Middle frontal gyrus (tissue), 1 donor: ENCODE results near the gene KLF16.
"Not testable (repeated sequence)": the region's sequence is repeated elsewhere in the genome, so short reads cannot be mapped to it uniquely, and the experiment has no call there.

Source experiments
- DNase-seq: peaks from one replicate; pipeline ENCODE4 v3.0.0-alpha.2; 2015; ENCODE audit warnings: low spot score; ENCODE audit errors: extremely low spot score

Gene KLF16

DNA sequence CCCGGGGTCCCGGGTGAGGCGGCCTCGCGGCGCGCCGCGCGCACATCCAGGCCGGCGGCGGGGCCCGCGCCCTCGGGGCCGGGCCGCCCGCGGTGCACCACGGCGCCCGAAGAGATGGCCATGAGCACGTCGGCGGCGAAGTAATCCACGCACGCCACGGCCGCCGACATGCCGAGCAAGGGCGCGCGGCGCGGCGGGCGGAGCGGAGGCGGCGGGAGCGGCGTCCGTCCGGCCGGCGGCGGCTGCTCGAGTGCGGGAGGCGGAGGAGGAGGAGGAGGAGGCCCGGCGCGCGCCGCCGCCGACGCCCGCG is at the start of gene KLF16:
KLF16 (minus strand) TSS at position 252 of the 310 bp plus-strand sequence; CDS start at position 170, 82 bp downstream.
- no peak for DNase-seq

DNA sequence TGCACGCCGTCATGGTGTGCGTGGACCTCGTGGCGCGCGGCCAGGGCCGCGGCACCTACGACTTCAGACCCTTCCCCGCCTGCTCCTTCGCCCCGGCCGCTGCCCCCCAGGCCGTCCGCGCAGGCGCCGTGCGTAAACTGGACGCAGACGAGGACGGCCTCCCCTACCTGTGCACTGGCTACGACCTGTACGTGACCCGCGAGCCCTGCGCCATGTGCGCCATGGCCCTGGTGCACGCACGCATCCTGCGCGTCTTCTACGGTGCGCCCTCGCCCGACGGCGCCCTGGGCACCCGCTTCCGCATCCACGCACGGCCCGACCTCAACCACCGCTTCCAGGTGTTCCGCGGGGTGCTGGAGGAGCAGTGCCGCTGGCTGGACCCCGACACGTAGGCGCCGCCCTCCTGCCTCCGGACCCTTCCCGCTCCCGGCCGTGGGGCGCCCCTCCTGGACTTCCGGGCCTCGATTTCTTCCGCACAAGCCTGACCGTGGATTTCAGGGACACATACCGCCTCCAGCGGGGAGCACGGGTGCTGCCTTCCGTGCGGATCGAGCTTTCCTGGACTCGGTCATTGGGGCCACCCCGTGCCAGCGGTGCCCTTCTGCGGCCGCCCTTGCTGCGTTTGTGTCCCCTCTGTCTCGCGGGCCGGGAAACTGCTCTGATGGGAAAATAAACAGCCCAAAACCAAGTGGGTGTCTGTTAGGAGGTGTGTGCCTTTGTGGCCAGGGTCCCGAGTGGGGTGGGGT is 49.6 kb upstream of the KLF16 start:
- DNase-seq, result no peak

DNA sequence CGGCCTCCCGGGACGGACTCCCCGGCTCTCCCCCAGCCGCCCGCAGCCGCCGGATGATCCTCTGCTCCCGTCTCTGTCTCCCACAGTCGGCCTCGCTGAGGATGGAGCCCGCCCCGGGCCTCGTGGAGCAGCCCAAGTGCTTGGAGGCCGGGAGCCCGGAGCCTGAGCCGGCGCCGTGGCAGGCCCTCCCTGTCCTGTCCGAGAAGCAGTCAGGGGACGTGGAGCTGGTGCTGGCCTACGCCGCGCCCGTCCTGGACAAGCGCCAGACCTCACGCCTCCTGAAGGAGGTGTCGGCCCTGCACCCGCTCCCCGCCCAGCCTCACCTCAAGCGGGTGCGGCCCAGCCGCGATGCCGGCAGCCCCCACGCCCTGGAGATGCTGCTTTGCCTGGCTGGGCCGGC is 48.6 kb upstream of the KLF16 start:
- DNase-seq, result no peak

DNA sequence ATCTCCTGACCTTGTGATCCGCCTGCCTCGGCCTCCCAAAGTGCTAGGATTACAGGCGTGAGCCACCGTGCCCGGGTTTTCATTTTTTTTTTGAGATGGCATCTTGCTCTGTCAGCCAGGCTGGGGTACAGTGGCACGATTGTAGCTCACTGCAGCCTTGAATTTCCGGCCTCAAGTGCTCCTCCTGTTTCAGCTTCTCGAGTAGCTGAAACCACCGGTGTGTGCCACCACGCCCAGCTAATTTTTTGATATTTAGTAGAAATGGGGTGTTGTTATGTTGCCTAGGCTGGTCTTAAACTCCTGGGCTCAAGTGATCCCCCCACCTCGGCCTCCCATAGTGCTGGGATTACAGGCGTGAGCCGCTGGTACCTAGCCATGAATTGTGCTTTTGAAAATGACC is 47.7 kb upstream of the KLF16 start:
- DNase-seq, result no peak

DNA sequence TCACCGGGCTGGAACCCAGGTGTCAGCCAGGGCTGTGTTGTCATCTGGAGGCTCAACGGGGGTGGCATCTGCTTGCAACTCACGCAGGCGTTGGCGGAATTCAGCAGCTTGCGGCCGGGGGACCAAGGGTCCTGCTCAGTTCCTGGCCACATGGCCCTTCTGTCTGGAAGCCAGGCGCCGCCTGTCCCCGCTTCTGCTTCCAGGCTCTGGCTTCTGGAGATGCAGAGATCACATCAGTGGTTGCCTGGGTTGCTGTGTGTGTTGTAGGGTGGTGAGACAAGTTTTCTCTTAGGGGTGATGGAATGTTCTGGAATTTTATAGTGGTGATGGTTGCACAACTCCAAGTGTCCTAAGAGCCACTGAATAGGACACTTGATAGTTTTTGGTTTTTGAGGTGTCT is 46.8 kb upstream of the KLF16 start:
- DNase-seq, result no peak

DNA sequence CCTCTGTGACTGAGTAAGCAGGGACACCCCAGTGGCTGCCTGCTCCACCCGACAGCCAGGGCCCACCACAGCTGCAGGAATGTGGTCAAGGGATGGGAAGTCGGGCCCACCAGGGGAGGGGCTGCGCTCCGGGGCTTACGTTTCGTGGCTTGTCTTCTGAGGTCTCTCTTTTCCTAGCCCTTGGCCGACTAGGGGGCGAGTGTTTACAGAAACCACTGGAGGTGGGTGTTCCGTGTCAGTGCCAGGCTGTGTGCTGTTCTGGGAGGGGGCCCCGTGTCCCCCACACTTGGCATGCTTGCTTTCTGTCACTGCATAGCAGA is 46.3 kb upstream of the KLF16 start:
- no peak for DNase-seq

DNA sequence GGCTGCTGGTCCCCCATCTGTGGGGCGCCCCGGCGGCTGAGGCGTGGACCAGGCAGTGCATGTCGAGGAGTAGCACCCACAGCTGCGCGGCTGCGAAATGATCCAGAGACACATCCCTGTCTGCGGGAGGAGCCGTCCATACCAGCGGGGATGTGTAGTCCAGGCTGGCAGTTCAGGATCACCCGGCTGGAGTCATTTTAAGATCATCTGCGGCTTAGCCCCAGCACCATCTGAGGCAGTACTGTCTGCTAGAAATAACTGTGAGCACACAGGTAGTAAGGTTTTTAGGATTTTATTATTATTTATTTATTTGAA is 44.9 kb upstream of the KLF16 start:
- DNase-seq, result no peak

DNA sequence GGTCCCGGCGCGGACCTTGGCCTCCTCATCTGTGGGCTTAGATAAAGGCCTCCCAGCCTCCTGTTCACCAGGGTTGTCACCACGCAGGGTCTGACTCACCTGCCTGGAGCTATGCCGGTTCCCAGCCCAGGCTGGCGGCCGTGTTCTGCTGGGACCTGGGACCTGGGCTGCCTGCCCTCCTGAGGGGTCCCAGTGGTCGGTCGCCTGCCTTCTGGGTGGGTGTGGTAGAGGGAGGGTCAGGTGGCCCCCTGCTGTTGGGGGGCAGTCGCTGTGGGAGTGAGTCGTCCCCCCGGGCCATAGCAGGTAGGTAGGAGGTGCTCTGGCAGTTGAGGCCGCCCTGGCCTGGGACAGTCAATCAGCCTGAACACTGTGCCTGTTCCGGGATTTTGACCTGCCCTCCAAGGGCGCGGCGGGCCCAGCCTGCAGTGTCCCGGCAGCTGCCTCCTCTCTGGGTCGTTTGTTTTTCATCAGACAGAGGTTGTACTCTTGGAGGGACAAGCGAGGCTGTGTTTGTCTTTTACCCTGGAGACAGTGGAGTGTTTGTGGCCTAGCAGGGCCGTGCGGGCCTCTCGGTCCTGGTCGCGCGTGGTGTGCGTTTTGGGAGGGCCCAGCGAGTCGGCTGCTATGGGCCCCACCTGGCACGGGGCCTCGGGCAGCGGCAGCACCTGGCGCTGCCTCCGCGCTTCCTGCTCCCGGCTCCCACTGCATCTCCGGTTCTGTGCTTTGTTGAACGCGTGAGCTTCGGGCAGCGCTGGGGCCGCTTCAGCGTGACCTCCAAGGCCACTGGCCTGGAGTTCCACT is 44.4 kb upstream of the KLF16 start:
- DNase-seq, result no peak

DNA sequence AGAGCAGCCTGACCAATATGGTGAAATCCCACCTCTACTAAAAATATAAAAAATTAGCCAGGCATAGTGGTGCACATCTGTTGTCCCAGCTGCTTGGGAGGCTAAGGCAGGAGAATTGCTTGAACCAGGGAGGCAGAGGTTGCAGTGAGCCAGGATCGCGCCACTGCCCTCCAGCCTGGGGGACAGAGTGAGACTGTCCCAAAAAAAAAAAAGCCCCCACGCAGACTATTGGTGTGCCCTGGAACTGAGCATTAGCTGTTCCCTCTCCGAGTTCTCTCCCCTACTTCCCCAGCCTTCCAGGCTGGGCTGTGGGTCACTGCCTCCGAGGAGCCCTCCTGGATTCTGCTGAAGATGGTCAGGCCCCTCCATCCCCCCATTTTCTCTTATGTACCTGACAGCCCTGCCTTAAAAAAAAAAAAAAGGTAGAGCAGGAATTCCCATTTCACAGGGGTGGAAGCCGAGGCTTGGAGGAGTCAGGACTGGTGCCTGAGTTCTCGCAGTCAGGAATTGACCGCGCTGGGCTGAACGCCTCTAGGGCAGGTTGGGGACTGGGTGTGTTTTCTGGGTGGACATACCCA is 43.7 kb upstream of the KLF16 start:
- no peak for DNase-seq

DNA sequence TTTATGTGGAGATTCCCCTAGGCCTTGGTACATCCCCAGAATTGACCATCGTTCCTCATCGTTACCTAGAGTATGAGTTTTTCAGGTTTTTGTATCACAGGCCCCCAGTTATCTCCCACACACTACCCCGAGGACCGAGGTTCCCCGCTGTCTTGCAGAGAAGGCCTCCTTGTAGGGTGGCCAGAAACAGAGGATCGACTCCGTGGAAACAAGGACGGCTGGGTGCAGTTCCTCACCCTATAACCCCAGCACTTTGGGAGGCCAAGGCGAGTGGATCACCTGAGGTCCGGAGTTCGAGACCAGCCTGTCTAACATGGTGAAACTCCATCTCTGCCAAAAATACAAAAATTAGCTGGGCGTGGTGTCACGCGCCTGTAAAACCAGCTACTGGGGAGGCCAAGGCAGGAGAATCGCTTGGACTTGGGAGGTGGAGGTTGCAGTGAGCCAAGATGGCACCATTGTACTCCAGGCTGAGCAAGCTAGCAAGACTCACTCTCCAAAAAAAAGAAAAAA is 42.5 kb upstream of the KLF16 start:
- no peak for DNase-seq

DNA sequence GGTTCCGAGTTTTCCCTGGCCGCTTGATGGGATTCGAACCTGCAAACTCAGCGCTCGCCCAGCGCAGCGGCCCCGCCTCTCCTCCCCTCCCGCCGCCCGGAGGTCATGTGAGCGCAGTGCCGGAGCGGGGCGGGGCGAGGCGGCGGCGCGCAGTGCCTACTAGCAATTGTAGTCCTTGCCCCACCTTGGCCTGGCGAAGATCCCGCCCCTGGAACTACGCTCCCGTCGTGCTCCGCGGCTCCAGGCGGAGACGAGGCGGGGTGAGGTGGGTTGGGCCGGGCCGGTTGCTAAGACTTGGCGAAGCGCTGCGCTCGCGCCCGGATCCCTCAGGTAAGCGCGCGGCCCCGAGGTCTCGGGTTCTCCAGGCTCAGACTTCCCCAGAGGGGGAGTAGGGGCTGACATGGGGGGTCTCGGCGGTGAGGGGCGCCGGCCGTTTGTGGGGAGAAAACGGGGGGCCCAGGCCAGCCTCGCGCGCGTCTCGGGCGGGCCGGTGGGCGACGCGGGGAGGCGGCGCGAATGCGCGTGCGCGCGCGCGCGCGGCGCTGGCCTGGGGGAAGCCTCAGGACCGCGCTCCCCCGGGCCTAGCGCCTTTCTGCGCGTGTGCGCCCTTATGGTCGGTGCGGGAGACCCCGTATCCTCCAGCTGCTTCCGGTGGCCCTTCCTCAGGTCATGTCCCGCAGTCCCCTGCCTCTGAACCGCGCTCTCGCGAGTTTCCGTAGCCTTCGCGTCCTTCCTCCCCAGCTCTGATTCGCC is 41.9 kb upstream of the KLF16 start, which contains the start of the genes ADAT3 and SCAMP4:
ADAT3 (plus strand) TSS at position 290 of the 753 bp plus-strand sequence. CDS start 6,649 bp downstream, outside the sequence.
SCAMP4 (plus strand) TSS at position 290 of the 753 bp plus-strand sequence. CDS start 9,621 bp downstream, outside the sequence.
- DNase-seq, result peak; percentile 99

DNA sequence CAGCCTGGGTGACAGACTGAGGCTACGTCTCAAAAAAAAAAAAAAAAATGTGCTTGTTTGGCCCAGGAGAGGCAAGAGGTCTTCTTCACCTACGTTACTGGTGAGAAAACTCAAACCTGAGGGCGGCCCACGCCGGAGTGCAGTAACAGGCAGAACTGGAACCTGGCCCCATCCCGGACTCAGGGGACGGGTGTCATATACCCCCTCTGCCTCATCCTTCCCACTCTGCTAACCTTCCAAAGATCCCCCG is 41.4 kb upstream of the KLF16 start:
- DNase-seq, result no peak

DNA sequence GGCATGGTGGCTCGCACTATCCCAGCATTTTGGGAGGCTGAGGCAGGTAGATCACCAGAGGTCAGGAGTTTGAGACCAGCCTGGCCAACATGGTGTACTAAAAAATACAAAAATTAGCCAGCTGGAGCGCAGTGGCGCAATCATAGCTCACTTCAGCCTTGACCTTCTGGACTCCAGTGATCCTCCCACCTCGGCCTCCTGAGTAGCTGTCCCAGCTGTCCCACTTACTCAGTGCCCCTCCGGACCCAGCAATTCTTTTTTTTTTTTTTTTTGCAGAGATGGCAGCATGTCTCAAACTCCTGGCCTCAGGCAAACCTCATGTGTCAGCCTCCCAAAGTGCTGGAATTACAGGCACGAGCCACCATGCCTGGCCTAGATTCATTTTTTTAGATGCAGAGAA is 39.5 kb upstream of the KLF16 start:
- no peak for DNase-seq

DNA sequence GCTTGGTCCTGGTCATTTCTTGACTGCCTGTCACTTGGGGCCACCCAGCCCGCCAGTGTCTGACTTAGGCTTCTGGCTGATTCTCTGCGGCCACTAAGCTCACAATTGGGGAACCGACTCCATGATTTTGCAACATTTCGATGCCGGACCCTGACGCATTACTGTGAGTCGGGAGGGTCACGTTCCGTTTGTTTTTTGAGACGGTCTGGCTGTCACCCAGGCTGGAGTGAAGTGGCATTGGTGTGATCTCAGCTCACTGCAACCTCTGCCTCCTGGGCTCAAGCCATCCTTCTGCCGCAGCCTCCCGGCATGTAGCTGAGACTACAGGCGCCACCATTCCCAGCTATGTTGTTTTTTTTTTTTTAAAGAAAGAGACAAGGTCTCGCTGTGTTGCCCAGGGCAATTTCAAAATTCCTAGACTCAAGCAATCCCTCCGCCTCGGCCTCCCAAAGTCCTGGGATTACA is 38.6 kb upstream of the KLF16 start:
- no peak for DNase-seq

DNA sequence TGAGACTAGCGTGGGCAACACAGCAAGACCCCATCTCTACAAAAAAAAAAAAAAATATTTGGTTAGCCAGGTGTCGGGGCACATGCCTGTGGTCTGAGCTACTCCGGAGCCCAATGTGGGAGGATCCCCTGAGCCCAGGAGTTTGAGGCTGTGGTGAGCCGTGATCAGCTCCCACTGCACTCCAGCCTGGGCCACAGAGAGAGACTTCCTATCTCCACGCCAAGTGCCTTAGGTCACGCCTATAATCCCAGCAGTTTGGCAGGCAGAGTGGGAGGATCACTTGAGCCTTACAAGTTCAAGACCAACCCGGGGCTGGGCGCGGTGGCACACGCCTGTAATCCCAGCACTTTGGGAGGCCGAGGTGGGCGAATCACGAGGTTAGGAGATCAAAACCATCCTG is 33.1 kb upstream of the KLF16 start:
- no peak for DNase-seq

DNA sequence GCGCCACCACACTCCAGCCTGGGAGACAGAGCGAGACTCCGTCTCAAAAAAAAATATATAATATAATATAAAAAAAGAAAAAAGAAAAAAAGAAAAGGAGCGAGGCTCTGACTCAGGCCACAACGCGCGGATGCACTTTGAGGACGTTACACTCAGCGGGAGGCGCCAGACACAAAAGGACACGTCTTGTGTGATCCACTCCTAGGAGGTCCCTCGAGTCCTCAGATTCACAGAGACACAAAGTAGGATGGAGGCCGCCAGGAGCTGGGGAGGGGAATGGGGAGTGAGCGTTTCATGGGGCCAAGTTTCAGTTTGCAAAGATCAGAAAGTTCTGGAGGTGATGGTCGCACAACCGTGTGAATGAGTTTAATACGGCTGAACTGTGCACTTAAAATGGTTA is 30.4 kb upstream of the KLF16 start:
- no peak for DNase-seq

DNA sequence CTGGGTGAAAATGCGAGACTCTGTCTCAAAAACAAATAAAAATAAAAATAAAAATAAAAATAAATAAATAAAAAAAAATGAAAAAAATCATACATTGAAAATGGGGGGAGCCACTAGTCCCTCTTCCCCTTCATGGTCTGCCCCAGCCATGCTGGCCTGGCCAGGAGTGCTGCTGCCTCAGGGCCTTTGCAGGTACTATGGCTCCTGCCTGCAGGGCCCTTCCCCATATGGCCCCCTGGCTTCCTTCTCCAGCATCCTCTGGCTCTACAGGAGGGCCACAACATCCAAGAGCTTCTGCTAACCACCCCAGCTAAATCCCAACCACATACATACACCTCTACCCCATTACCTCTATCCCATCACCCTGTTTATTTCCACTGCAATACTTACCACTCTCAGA is 26.5 kb upstream of the KLF16 start:
- DNase-seq, result no peak

DNA sequence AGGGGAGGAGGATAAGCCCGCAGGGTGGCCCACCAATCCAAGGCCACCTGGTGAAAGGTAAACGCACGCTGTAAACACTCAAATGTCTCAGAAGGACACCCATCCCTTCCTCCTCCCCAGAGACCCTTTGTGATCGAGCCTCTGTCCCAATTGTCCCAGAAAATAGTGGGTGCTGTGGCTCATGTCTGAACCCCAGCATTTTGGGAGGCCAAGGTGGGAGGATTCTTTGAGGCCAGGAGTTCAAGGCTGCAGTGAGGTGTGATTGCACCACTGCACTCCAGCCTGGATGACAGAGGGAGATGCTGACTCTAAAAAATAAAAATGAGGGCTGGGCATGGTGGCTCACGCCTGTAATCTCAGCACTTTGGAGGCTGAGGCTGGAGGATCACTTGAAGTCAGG is 25.0 kb upstream of the KLF16 start:
- no peak for DNase-seq

DNA sequence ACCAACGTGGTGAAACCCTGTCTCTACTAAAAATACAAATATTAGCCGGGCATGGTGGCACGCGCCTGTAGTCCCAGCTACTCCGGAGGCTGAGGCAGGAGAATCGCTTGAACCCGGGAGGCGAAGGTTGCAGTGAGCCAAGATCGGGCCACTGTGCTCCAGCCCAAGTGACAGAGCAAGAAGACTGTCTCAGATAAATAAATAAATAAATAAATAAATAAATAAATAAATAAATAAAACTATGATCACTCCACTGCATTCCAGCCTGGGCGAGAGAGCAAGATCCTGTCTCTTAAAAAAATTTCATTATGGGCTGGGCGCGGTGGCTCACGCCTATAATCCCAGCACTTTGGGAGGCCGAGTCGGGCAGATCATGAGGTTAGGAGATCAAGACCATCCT is 23.0 kb upstream of the KLF16 start:
- DNase-seq, result not testable (repeated sequence)

DNA sequence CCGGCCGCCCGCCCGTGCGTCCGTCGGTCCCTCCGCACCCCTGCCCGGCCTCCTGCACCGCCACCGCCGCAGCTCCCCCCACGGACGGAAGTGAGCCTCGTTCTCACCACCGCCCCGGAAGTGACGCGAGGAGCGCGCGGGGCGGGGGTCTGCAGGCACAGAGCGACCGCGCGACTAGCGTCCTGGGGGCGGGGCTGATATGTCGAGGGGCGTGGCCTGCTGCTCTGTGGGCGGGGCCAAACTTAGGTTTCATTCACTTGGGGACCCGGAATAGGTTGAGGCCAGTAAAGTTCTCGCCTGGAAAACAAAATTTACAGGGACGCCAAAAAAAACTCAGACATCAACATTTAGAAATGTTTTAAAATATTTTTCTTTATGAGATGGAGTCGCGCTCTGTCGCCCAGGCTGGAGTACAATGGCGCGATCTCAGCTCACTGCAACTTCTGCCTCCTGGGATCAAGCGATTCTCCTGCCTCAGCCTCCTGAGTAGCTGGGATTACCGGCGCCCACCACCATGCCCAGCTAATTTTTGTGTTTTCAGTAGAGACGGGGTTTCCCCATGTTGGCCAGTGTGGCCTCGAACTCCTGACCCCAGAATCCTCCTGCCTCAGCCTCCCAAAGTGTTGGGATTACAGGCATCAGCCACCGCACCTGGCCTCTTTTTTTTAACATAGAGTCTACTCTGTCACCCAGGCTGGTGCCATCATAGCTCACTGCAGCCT is 22.2 kb upstream of the KLF16 start, which contains the start of gene ABHD17A:
ABHD17A (minus strand) TSS at position 99 of the 722 bp plus-strand sequence. CDS start 3,930 bp downstream, outside the sequence.
- peak; percentile 94 for DNase-seq

DNA sequence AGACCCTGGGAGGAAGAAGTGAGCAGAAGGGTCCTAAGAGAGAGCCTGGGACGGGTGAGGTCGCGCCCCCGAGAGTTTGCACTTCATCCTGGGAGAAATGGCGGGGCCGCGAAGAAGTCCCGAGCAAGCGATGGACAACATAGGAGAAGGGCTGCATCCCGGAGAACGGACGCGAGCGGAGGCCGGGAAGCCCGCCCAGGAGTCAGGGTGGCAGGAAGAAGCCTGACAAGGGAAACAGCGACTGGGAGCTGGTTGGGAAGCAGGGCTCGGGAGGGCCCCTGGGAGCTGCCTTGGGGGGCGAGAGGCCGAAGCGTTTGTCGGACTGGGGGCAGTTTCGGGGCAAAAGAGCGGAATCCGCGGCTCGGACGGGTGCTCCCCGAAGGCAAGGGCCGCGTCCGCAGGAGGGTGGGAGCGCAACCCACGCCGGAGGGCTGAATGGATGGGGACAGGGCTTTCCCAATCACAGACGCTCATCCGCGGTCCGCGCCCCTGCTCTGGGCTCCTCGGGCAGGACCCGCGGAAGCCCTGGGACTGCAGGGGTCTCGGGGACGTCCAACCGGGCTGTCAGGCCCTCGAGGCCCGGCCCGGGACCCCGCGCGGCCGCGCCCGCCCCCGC is 21.4 kb upstream of the KLF16 start:
- DNase-seq, result no peak
